Panc1 (cell line): ENCODE results near the gene ABCA7. TPM values are rescaled to one million over a fixed set of nuclear protein-coding genes. Genes with fewer than 3 reads are reported as not detected.

ENCODE experiments used
- ATAC-seq: fragments of 200-7000 bp; cut with Tn5 transposase; 2 replicates; pipeline ENCODE4 v1.9.1; 2020; ENCODE audit warnings: mild to moderate bottlenecking, moderate library complexity
- BruUV-seq: library from RNA; stranded (reverse); fragments of 400-500 nt; replicated peaks from 2 replicates; lab custom pipeline; 2021; lab: Mats Ljungman, UMichigan
- CTCF ChIA-PET: fragments of 300-600 bp; sonication (Branson Sonifier 250); formaldehyde crosslinking; loops from one replicate; lab custom pipeline; 2022; ENCODE audit warnings: antibody characterized with exemption; lab: Charles Lee
- POLR2A ChIA-PET: fragments of 300-600 bp; sonication (Branson Sonifier 250); formaldehyde crosslinking; loops from one replicate; lab custom pipeline; 2022; ENCODE audit warnings: antibody characterized with exemption; lab: Charles Lee
- DNase-seq: peaks from one replicate; pipeline ENCODE4 v3.0.0-alpha.2; 2010; ENCODE audit warnings: low read depth, low spot score
- H3K27ac ChIP-seq: 2 replicates; pipeline ENCODE4 v1.5.1; 2011; ENCODE audit warnings: mild to moderate bottlenecking, low read length, inconsistent platforms
- H3K27me3 ChIP-seq: fragments of 200-500 bp; sonication (Bioruptor generic); 2 replicates; pipeline ENCODE4 v1.6.0; 2014; ENCODE audit warnings: low read length, inconsistent platforms; ENCODE audit not compliant: control insufficient read depth, insufficient read depth
- H3K36me3 ChIP-seq: fragments of 200-500 bp; sonication (Bioruptor generic); 2 replicates; pipeline ENCODE4 v1.5.1; 2014; ENCODE audit warnings: inconsistent platforms, mild to moderate bottlenecking, low read length, moderate library complexity; ENCODE audit not compliant: control insufficient read depth, insufficient read depth
- H3K4me1 ChIP-seq: 2 replicates; pipeline ENCODE4 v1.5.1; 2011; ENCODE audit warnings: inconsistent platforms, mild to moderate bottlenecking, low read length, moderate library complexity; ENCODE audit not compliant: control insufficient read depth, insufficient read depth
- H3K4me3 ChIP-seq, 2 experiments: 2 replicates each; pipeline ENCODE4 v1.5.1; 2011 to 2012; ENCODE audit warnings: low read depth in 2 of 2, low read length in 2 of 2, mild to moderate bottlenecking in 2 of 2, inconsistent platforms in 1 of 2, moderate library complexity in 1 of 2
- H3K9me3 ChIP-seq: fragments of 200-500 bp; sonication (Bioruptor generic); 2 replicates; pipeline ENCODE4 v1.5.1; 2014; ENCODE audit warnings: low read depth, mild to moderate bottlenecking, inconsistent platforms, low read length, moderate library complexity; ENCODE audit not compliant: control insufficient read depth, insufficient read depth
- POLR2AphosphoS5 ChIP-seq: IDR thresholded peaks from 2 replicates; pipeline ENCODE4 v1.6.1; 2012; ENCODE audit warnings: mild to moderate bottlenecking, low read depth, low read length, moderate library complexity
- SIN3A ChIP-seq: IDR thresholded peaks from 2 replicates; pipeline ENCODE4 v1.6.1; 2012; ENCODE audit warnings: low read depth, mild to moderate bottlenecking, low read length, moderate library complexity, borderline replicate concordance; ENCODE audit not compliant: insufficient read depth
- TCF7L2 ChIP-seq: IDR thresholded peaks from 2 replicates; pipeline ENCODE4 v1.6.1; 2011; ENCODE audit warnings: mild to moderate bottlenecking, low read depth, low read length, inconsistent platforms
- in situ Hi-C: cut with HindIII; loops from 2 replicates; pipeline ENCODE4 v1.10.0; 2016; ENCODE audit warnings: low sequenced_read_pairs, low pct_unique_long_range_greater_than_20kb
- intact Hi-C: fragments of 100-400 bp; cut with micrococcal nuclease; formaldehyde crosslinking; loops from one replicate; pipeline ENCODE4 v1.10.0; 2022; ENCODE audit not compliant: unreplicated experiment
- total RNA-seq: library from RNA; stranded (reverse); gene quantifications from one replicate; pipeline ENCODE4 v1.2.1, GENCODE V29; 2021; ENCODE audit not compliant: unreplicated experiment
- TF ChIP-seq, protein P1 (sequence below), 2 experiments: IDR thresholded peaks; 2 replicates each; pipeline ENCODE4 v1.6.1; 2011 to 2012; ENCODE audit warnings: low read depth in 2 of 2, control low read depth in 1 of 2, low read length in 1 of 2, mild to moderate bottlenecking in 1 of 2, moderate library complexity in 1 of 2; ENCODE audit not compliant: insufficient read depth in 1 of 2
- TF ChIP-seq, protein P2 (sequence below): fragments of 450-650 bp; IDR thresholded peaks from 2 replicates; pipeline ENCODE4 v1.5.1; 2017; ENCODE audit warnings: mild to moderate bottlenecking

ABCA7 gene
- total RNA-seq, 1 experiment from 2014 or later: 47.5 TPM

DNA sequence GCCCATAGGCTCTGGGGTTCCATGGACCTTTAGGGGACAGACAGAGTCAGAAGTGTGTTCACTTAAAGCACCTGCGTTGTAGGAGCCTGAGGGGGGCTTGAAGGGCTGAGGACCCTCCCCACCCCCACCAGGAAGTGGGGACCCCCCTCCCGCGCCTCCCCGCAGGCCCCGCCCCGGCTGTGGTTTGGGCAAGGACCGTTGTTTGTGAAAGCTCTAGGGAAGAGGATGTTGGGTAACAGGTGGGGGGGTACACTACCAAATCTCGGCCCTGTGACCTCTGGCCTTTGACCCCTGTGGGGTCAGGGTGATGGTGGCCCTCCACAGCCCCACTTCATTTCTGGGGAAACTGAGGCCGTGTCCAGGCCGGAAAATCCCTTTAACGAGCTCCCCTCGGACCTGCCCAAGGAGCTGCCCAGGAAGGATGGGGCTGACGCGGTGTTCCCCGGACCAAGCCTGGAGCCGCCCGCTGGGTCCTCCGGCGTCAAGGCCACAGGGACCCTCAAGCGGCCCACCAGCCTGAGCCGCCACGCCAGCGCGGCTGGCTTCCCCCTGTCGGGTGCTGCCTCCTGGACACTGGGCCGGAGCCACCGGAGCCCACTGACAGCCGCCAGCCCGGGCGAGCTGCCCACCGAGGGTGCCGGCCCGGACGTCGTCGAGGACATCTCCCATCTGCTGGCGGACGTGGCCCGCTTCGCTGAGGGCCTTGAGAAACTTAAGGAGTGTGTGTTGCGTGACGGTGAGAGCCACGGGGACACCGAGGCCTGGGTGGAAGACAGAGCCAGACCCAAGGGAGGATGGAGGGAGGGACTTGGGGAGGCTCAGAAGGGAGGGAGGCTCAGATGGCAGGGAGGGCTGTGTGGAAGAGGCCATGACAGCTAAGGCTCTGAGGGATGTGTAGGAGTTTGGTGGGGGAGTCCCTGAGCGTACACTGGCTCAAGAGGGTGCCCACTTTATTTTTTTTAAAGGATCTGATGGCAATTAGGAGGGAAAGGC is 28.4 kb downstream of the ABCA7 start:
- no peaks in the 10 kb centered on the region for H3K27me3 ChIP-seq
- peak overlapping the region; percentile 45 to 59 for H3K4me3 ChIP-seq
- TF ChIP-seq POLR2AphosphoS5: no peak
- no peak for TF ChIP-seq TCF7L2
- TF ChIP-seq, protein P1, sequence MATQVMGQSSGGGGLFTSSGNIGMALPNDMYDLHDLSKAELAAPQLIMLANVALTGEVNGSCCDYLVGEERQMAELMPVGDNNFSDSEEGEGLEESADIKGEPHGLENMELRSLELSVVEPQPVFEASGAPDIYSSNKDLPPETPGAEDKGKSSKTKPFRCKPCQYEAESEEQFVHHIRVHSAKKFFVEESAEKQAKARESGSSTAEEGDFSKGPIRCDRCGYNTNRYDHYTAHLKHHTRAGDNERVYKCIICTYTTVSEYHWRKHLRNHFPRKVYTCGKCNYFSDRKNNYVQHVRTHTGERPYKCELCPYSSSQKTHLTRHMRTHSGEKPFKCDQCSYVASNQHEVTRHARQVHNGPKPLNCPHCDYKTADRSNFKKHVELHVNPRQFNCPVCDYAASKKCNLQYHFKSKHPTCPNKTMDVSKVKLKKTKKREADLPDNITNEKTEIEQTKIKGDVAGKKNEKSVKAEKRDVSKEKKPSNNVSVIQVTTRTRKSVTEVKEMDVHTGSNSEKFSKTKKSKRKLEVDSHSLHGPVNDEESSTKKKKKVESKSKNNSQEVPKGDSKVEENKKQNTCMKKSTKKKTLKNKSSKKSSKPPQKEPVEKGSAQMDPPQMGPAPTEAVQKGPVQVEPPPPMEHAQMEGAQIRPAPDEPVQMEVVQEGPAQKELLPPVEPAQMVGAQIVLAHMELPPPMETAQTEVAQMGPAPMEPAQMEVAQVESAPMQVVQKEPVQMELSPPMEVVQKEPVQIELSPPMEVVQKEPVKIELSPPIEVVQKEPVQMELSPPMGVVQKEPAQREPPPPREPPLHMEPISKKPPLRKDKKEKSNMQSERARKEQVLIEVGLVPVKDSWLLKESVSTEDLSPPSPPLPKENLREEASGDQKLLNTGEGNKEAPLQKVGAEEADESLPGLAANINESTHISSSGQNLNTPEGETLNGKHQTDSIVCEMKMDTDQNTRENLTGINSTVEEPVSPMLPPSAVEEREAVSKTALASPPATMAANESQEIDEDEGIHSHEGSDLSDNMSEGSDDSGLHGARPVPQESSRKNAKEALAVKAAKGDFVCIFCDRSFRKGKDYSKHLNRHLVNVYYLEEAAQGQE (IDR thresholded peaks at IDR 0.05; ENCODE audit: insufficient read depth in 1 of 2, low read depth in 2 of 2, low read length in 1 of 2): no peak
- no peak for TF ChIP-seq SIN3A
- TF ChIP-seq, protein P2, sequence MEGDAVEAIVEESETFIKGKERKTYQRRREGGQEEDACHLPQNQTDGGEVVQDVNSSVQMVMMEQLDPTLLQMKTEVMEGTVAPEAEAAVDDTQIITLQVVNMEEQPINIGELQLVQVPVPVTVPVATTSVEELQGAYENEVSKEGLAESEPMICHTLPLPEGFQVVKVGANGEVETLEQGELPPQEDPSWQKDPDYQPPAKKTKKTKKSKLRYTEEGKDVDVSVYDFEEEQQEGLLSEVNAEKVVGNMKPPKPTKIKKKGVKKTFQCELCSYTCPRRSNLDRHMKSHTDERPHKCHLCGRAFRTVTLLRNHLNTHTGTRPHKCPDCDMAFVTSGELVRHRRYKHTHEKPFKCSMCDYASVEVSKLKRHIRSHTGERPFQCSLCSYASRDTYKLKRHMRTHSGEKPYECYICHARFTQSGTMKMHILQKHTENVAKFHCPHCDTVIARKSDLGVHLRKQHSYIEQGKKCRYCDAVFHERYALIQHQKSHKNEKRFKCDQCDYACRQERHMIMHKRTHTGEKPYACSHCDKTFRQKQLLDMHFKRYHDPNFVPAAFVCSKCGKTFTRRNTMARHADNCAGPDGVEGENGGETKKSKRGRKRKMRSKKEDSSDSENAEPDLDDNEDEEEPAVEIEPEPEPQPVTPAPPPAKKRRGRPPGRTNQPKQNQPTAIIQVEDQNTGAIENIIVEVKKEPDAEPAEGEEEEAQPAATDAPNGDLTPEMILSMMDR: no peak
- no peaks in the 10 kb centered on the region; the same call in 1 of the 2 replicates for H3K36me3 ChIP-seq
- H3K27ac ChIP-seq: no peak overlapping the region; the same call in 1 of the 2 replicates
- DNase-seq: no peak
- intact Hi-C loops: no loop called here
- no peaks in the 10 kb centered on the region for H3K9me3 ChIP-seq
- no TSS peak for BruUV-seq
- no peak for ATAC-seq
- in situ Hi-C loops: no loop called here
- CTCF ChIA-PET: no interaction called here
- H3K4me1 ChIP-seq: peaks cover 17% of the 10 kb centered on the region
- POLR2A ChIA-PET: interaction anchor here (0.6 to 0.7 kb wide), 2 partner anchors 53 to 77 kb away, joined by 3 to 6 read pairs; no protein-coding TSS in a partner anchor

DNA sequence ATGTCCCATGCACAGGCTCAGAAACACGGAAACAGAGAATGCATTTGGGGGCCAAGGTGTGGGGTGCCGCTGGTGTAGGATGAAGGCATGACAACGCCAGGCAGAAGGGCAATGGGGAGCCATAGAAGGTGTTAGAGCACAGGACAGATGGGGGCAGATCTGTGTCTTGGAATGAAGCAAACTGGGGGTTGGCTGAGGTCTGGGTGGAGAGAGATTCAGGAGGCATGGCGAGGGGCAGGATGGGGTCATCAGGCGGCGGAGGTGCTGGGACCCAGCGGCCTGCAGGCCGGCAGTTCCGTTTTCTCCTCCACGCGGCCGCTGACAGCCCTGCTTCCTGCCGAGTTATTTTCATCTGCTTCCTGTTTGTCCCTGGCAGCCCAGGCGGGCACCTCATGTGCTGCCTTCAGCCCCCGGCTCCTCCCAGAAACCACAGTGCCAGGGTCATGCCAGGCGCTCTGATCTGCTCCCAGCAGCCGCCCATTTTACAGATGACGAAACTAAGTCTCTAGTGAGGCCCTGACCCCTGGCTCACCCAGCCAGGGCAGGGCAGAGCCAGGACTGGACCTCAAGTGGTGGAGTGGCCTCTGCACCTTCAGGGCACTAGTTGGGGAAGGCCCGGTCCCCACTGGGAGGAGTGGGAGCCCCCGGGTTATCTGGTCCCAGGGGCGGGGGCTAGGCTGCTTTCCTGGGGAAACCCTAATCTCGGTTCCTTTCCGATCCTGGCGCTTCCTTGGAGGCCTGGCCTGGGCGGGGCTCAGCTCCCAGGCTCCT is 29.3 kb downstream of the ABCA7 start:
- no TSS peak for BruUV-seq
- ChIA-PET POLR2A (no interaction called here), CTCF (no interaction called here)
- DNase-seq (no peak), ATAC-seq (no peak)
- Histone ChIP-seq H3K27ac (no peak overlapping the region), H3K27me3 (no peaks in the 10 kb centered on the region), H3K4me1 (peaks cover 19% of the 10 kb centered on the region), H3K36me3 (no peaks in the 10 kb centered on the region; the same call in 1 of the 2 replicates), H3K9me3 (no peaks in the 10 kb centered on the region), H3K4me3 (no peak overlapping the region)
- in situ Hi-C loops: no loop called here
- TF ChIP-seq, protein P1 (IDR thresholded peaks at IDR 0.05; ENCODE audit: insufficient read depth in 1 of 2, low read depth in 2 of 2, low read length in 1 of 2): no peak
- TF ChIP-seq TCF7L2 (no peak), SIN3A (no peak), POLR2AphosphoS5 (no peak)
- TF ChIP-seq, protein P2: no peak
- intact Hi-C loops: no loop called here
